Effector memory CD4-positive, alpha-beta T cell (primary cell): ENCODE results near the gene CYSTM1.

Experiments used
- DNase-seq, 3 donors: peaks; one replicate each; pipeline ENCODE4 v3.0.0-alpha.2; 2020
- H3K27ac ChIP-seq: 2 replicates; pipeline ENCODE4 v1.7.0; 2013; ENCODE audit warnings: mild to moderate bottlenecking, low read length, moderate library complexity; ENCODE audit not compliant: insufficient read depth, poor library complexity, severe bottlenecking
- H3K27me3 ChIP-seq: replicated peaks from 2 replicates; pipeline ENCODE4 v1.7.0; 2013; ENCODE audit warnings: mild to moderate bottlenecking, low read length; ENCODE audit not compliant: insufficient read depth, control insufficient read depth, poor library complexity, severe bottlenecking
- H3K36me3 ChIP-seq: 2 replicates; pipeline ENCODE4 v1.7.0; 2013; ENCODE audit warnings: mild to moderate bottlenecking, low read length, moderate library complexity; ENCODE audit not compliant: control insufficient read depth, insufficient read depth
- H3K4me1 ChIP-seq: 2 replicates; pipeline ENCODE4 v1.7.0; 2013; ENCODE audit warnings: low read length, mild to moderate bottlenecking; ENCODE audit not compliant: control insufficient read depth, insufficient read depth, poor library complexity, severe bottlenecking
- H3K4me3 ChIP-seq: 2 replicates; pipeline ENCODE4 v1.7.0; 2013; ENCODE audit warnings: low read length, low read depth, mild to moderate bottlenecking; ENCODE audit not compliant: insufficient read depth, poor library complexity, severe bottlenecking
- H3K9me3 ChIP-seq: 2 replicates; pipeline ENCODE4 v1.7.0; 2013; ENCODE audit warnings: mild to moderate bottlenecking, low read length, moderate library complexity; ENCODE audit not compliant: control insufficient read depth

Gene CYSTM1

GRCh38 chr5:140175367-140176030 is 511 bp downstream of the CYSTM1 start:
- Histone ChIP-seq H3K27me3 (no peaks in the 10 kb centered on the region), H3K9me3 (no peaks in the 10 kb centered on the region), H3K4me3 (peak overlapping the region; percentile 68), H3K27ac (peak overlapping the region; percentile 84), H3K4me1 (peaks cover 10% of the 10 kb centered on the region), H3K36me3 (no peaks in the 10 kb centered on the region)
- DNase-seq = peak; percentile 48 to 59 (median 51)

GRCh38 chr5:140176031-140176387 is 1.0 kb downstream of the CYSTM1 start:
- no peaks in the 10 kb centered on the region for H3K9me3 ChIP-seq

GRCh38 chr5:140178086-140178410 is 3.1 kb downstream of the CYSTM1 start:
- Histone ChIP-seq H3K4me1 (peaks cover 10% of the 10 kb centered on the region), H3K9me3 (no peaks in the 10 kb centered on the region), H3K27ac (no peak overlapping the region), H3K36me3 (no peaks in the 10 kb centered on the region), H3K4me3 (no peak overlapping the region), H3K27me3 (no peaks in the 10 kb centered on the region)
- DNase-seq = no peak

More at GRCh38 chr5:140176031-140176387, 1.0 kb downstream of the CYSTM1 start:
- H3K27ac ChIP-seq = peak overlapping the region; percentile 84
- H3K36me3 ChIP-seq = no peaks in the 10 kb centered on the region
- peak overlapping the region; percentile 68 for H3K4me3 ChIP-seq
- no peak for DNase-seq
- peaks cover 10% of the 10 kb centered on the region for H3K4me1 ChIP-seq
- H3K27me3 ChIP-seq = no peaks in the 10 kb centered on the region

- H3K4me3 ChIP-seq = no peak overlapping the region
- DNase-seq = no peak
- no peaks in the 10 kb centered on the region for H3K36me3 ChIP-seq
- no peaks in the 10 kb centered on the region for H3K9me3 ChIP-seq
- peaks cover 10% of the 10 kb centered on the region for H3K4me1 ChIP-seq
- no peaks in the 10 kb centered on the region for H3K27me3 ChIP-seq
- no peak overlapping the region for H3K27ac ChIP-seq
Observed at GRCh38 chr5:140178482-140179116, 3.6 kb downstream of the CYSTM1 start.

GRCh38 chr5:140181002-140181483 is 6.1 kb downstream of the CYSTM1 start:
- H3K27me3 ChIP-seq = no peaks in the 10 kb centered on the region
- no peak overlapping the region for H3K4me3 ChIP-seq
- no peak overlapping the region for H3K27ac ChIP-seq
- peaks cover 1% of the 10 kb centered on the region for H3K4me1 ChIP-seq
- H3K36me3 ChIP-seq = no peaks in the 10 kb centered on the region
- DNase-seq = no peak
- H3K9me3 ChIP-seq = no peaks in the 10 kb centered on the region

- no peak for DNase-seq
- H3K4me1 ChIP-seq = no peaks in the 10 kb centered on the region
- no peak overlapping the region for H3K4me3 ChIP-seq
- no peaks in the 10 kb centered on the region for H3K27me3 ChIP-seq
- H3K27ac ChIP-seq = no peak overlapping the region
- no peaks in the 10 kb centered on the region for H3K9me3 ChIP-seq
- H3K36me3 ChIP-seq = no peaks in the 10 kb centered on the region
Observed at GRCh38 chr5:140181525-140181924, 6.5 kb downstream of the CYSTM1 start.

GRCh38 chr5:140182075-140182711 is 7.2 kb downstream of the CYSTM1 start:
- no peak overlapping the region for H3K4me3 ChIP-seq
- H3K27ac ChIP-seq = no peak overlapping the region
- no peaks in the 10 kb centered on the region for H3K27me3 ChIP-seq
- H3K9me3 ChIP-seq = no peaks in the 10 kb centered on the region
- no peak for DNase-seq
- no peaks in the 10 kb centered on the region for H3K4me1 ChIP-seq
- no peaks in the 10 kb centered on the region for H3K36me3 ChIP-seq

GRCh38 chr5:140182803-140183367 is 7.9 kb downstream of the CYSTM1 start:
- Histone ChIP-seq H3K27me3 (no peaks in the 10 kb centered on the region), H3K4me3 (no peak overlapping the region), H3K36me3 (no peaks in the 10 kb centered on the region), H3K27ac (no peak overlapping the region), H3K9me3 (no peaks in the 10 kb centered on the region), H3K4me1 (no peaks in the 10 kb centered on the region)
- DNase-seq = no peak

- no peak for DNase-seq
- Histone ChIP-seq H3K36me3 (no peaks in the 10 kb centered on the region), H3K4me1 (no peaks in the 10 kb centered on the region), H3K9me3 (no peaks in the 10 kb centered on the region), H3K4me3 (no peak overlapping the region), H3K27me3 (no peaks in the 10 kb centered on the region), H3K27ac (no peak overlapping the region)
Observed at GRCh38 chr5:140185409-140185808, 10.4 kb downstream of the CYSTM1 start.

- H3K4me3 ChIP-seq = no peak overlapping the region
- DNase-seq = no peak
- no peaks in the 10 kb centered on the region for H3K4me1 ChIP-seq
- H3K9me3 ChIP-seq = no peaks in the 10 kb centered on the region
- H3K36me3 ChIP-seq = no peaks in the 10 kb centered on the region
- no peaks in the 10 kb centered on the region for H3K27me3 ChIP-seq
- H3K27ac ChIP-seq = no peak overlapping the region
Observed at GRCh38 chr5:140186267-140186671, 11.3 kb downstream of the CYSTM1 start.
